ENCODE results near the gene CHCHD2. TPM values are rescaled to one million over a fixed set of nuclear protein-coding genes. Genes with fewer than 3 reads are reported as not detected.
A peak's percentile ranks its signal among the peaks of the same experiment; 100 is the strongest.

The CHCHD2 gene
- total and polyA plus RNA-seq, 2 of the 13 experiments (the other 11 are each of a cell fraction or from before 2014, with no cell fraction given): 330 to 572 TPM

DNA sequence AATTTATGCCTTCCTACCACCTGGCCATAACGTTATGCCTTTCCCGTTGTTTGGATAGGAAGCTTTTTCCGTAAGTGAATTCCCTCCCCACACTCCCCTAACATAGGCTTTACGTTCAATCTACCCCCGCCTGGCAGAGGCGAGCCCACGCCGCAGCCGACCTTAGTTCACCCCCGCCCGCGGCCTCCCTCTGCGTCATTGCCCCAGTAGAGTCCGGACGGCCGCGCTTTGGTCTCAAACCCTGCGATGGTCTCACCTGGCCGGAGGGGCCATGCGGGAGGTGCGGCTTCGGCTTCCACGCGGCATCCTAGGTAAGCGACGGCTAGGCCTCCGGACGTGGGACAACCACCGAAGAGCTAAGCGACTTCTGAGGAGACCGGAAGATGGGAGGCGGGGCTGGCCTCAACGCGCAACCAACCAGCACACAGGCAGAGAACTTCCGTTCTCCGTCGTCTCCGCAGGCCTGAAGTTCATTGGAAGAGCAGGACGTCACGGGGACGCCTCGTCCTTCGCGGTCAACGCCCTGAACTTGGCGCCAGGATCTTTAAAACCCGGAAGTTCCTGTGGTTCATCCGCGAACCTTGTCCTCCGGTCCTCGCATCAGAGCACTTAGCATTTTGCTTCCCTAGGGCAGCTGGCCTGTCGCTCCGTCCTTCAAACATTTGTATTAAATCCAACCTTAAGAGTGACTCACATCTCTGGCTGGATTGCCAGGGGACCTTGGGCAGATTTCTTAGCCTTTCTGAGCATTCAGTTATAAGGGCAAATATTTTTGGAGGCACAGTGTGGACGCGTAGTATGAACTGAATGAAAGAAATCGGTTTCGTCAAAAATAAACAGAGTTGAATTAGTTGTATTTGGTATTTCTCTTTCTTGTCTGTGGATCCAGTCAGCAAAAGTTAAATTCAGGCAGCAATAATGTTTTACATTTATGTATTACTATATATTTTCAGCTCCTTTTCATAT, at the start of gene CHCHD2 (continued):
- TF ChIP-seq AGO1 (IDR thresholded peaks at IDR 0.05; ENCODE audit: low read depth, low read length, poor library complexity, severe bottlenecking) (no peak), HES4 (CRISPR knock-in tag; IDR thresholded peaks at IDR 0.05; ENCODE audit: borderline replicate concordance) (no peak), ZNF256 (CRISPR knock-in tag; conservative IDR thresholded peaks at IDR 0.05) (no peak), MLXIP (CRISPR knock-in tag; IDR thresholded peaks at IDR 0.05; ENCODE audit: borderline replicate concordance) (no peak), MED13 (CRISPR knock-in tag; IDR thresholded peaks at IDR 0.05) (no peak), ZNF17 (CRISPR knock-in tag; IDR thresholded peaks at IDR 0.05) (no peak), ATRX (CRISPR knock-in tag; IDR thresholded peaks at IDR 0.05; ENCODE audit: borderline replicate concordance) (no peak), SMARCE1 (IDR thresholded peaks at IDR 0.05; ENCODE audit: borderline replicate concordance) (no peak), GTF3A (CRISPR knock-in tag; conservative IDR thresholded peaks at IDR 0.05) (no peak), DDIT3 (CRISPR knock-in tag; IDR thresholded peaks at IDR 0.05) (no peak), CCDC6 (CRISPR knock-in tag; IDR thresholded peaks at IDR 0.05) (peak; percentile 58), KDM5A (IDR thresholded peaks at IDR 0.05; ENCODE audit: borderline replicate concordance, low read length) (peak; percentile 44; the same call in 1 of the 2 replicates), HCFC1 (IDR thresholded peaks at IDR 0.05; ENCODE audit: low read depth, low read length) (peak; percentile 48), SMAD9 (CRISPR knock-in tag; IDR thresholded peaks at IDR 0.05) (no peak), ZFP41 (CRISPR knock-in tag; IDR thresholded peaks at IDR 0.05; ENCODE audit: borderline replicate concordance) (peak; percentile 91; the same call in 1 of the 2 replicates), FOXO1 (CRISPR knock-in tag; IDR thresholded peaks at IDR 0.05) (peak; percentile 60; the same call in 1 of the 2 replicates)
- TF ChIP-seq, protein P1, sequence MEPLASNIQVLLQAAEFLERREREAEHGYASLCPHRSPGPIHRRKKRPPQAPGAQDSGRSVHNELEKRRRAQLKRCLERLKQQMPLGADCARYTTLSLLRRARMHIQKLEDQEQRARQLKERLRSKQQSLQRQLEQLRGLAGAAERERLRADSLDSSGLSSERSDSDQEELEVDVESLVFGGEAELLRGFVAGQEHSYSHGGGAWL (CRISPR knock-in tag; IDR thresholded peaks at IDR 0.05): peak; percentile 70; the same call in 1 of the 2 replicates
- TF ChIP-seq, protein P2, sequence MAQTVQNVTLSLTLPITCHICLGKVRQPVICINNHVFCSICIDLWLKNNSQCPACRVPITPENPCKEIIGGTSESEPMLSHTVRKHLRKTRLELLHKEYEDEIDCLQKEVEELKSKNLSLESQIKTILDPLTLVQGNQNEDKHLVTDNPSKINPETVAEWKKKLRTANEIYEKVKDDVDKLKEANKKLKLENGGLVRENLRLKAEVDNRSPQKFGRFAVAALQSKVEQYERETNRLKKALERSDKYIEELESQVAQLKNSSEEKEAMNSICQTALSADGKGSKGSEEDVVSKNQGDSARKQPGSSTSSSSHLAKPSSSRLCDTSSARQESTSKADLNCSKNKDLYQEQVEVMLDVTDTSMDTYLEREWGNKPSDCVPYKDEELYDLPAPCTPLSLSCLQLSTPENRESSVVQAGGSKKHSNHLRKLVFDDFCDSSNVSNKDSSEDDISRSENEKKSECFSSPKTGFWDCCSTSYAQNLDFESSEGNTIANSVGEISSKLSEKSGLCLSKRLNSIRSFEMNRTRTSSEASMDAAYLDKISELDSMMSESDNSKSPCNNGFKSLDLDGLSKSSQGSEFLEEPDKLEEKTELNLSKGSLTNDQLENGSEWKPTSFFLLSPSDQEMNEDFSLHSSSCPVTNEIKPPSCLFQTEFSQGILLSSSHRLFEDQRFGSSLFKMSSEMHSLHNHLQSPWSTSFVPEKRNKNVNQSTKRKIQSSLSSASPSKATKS (CRISPR knock-in tag; IDR thresholded peaks at IDR 0.05): no peak
- TF ChIP-seq, protein P3, sequence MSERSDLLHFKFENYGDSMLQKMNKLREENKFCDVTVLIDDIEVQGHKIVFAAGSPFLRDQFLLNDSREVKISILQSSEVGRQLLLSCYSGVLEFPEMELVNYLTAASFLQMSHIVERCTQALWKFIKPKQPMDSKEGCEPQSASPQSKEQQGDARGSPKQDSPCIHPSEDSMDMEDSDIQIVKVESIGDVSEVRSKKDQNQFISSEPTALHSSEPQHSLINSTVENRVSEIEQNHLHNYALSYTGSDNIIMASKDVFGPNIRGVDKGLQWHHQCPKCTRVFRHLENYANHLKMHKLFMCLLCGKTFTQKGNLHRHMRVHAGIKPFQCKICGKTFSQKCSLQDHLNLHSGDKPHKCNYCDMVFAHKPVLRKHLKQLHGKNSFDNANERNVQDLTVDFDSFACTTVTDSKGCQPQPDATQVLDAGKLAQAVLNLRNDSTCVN (CRISPR knock-in tag; IDR thresholded peaks at IDR 0.05; ENCODE audit: borderline replicate concordance): peak; percentile 71; the same call in 1 of the 2 replicates
- TF ChIP-seq, protein P4, sequence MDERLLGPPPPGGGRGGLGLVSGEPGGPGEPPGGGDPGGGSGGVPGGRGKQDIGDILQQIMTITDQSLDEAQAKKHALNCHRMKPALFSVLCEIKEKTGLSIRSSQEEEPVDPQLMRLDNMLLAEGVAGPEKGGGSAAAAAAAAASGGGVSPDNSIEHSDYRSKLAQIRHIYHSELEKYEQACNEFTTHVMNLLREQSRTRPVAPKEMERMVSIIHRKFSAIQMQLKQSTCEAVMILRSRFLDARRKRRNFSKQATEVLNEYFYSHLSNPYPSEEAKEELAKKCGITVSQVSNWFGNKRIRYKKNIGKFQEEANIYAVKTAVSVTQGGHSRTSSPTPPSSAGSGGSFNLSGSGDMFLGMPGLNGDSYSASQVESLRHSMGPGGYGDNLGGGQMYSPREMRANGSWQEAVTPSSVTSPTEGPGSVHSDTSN (CRISPR knock-in tag; IDR thresholded peaks at IDR 0.05): peak; percentile 92

All from HepG2 (cell line).